ENCODE data around the gene PINLYP. TPM values are rescaled to one million over a fixed set of nuclear protein-coding genes. Genes with fewer than 3 reads are reported as not detected.

Gene PINLYP
- total and polyA plus RNA-seq, 9 of the 15 experiments (the other 6 are each of a cell fraction or from before 2014, with no cell fraction given), result 1.00 to 6.7 (median 2.2) TPM

GRCh38 chr19:43532962-43533545, 42.5 kb upstream of the PINLYP start, which contains the start of gene ZNF575 (continued):
- TF ChIP-seq CLOCK (CRISPR knock-in tag; IDR thresholded peaks at IDR 0.05; ENCODE audit: borderline replicate concordance), result no peak
- peak; percentile 85 for TF ChIP-seq VEZF1 (CRISPR knock-in tag; IDR thresholded peaks at IDR 0.05)
- 0 out of 2 replicates have a peak, but pooled peaks have one; percentile 38 for TF ChIP-seq NR2C2 (CRISPR knock-in tag; IDR thresholded peaks at IDR 0.05)
- TF ChIP-seq NR2C2 (tag; IDR thresholded peaks at IDR 0.05), result no peak
- no peak for TF ChIP-seq MIER1 (IDR thresholded peaks at IDR 0.05; ENCODE audit: low read depth)
- TF ChIP-seq HNRNPUL1 (IDR thresholded peaks at IDR 0.05; ENCODE audit: low read length), result no peak
- TF ChIP-seq KLF13 (tag; IDR thresholded peaks at IDR 0.05; ENCODE audit: borderline replicate concordance, low read depth), result 0 out of 2 replicates have a peak, but pooled peaks have one; percentile 33
- TF ChIP-seq ARID4B (CRISPR knock-in tag; IDR thresholded peaks at IDR 0.05), result peak; percentile 51; the same call in 1 of the 2 replicates
- TF ChIP-seq CC2D1A (IDR thresholded peaks at IDR 0.05), result no peak
- 0 out of 2 replicates have a peak, but pooled peaks have one; percentile 53 for TF ChIP-seq RUNX1 (IDR thresholded peaks at IDR 0.05; ENCODE audit: low read depth)
- TF ChIP-seq MTA3 (IDR thresholded peaks at IDR 0.05; ENCODE audit: borderline replicate concordance), result peak; percentile 98
- TF ChIP-seq SIN3B (IDR thresholded peaks at IDR 0.05; ENCODE audit: low read depth), result peak; percentile 46
- TF ChIP-seq NCOA6 (IDR thresholded peaks at IDR 0.05), result no peak
- peak; percentile 58 for TF ChIP-seq POU5F1 (IDR thresholded peaks at IDR 0.05; ENCODE audit: borderline replicate concordance, low read depth, low read length, partially characterized antibody)
- peak; percentile 86 for TF ChIP-seq TOE1 (IDR thresholded peaks at IDR 0.05; ENCODE audit: borderline replicate concordance)
- TF ChIP-seq TOE1 (CRISPR knock-in tag; IDR thresholded peaks at IDR 0.05; ENCODE audit: borderline replicate concordance, low read depth), result no peak
- TF ChIP-seq TBP (optimal IDR thresholded peaks at IDR 0.05; ENCODE audit: low read depth, low read length), result peak; percentile 40
- TF ChIP-seq HMGN3 (IDR thresholded peaks at IDR 0.05; ENCODE audit: borderline replicate concordance, extremely low read depth, insufficient read length, low read depth, low read length), result peak; percentile 74

All from K562 (cell line).